ENCODE data around the gene B4GALT5. TPM values are rescaled to one million over a fixed set of nuclear protein-coding genes. Genes with fewer than 3 reads are reported as not detected.
"Not testable (repeated sequence)": the region's sequence is repeated elsewhere in the genome, so short reads cannot be mapped to it uniquely, and the experiment has no call there.

Gene B4GALT5
- polyA plus RNA-seq, 1 donor: 31.4 TPM

GRCh38 chr20:49680484-49680883 is 33.2 kb downstream of the B4GALT5 start:
- DNase-seq (ENCODE audit: low read depth): no peak

- DNase-seq (ENCODE audit: low read depth): no peak
These were observed 34.0 kb downstream of the B4GALT5 start for GRCh38 chr20:49679634-49680033.

- no peak for DNase-seq (ENCODE audit: low read depth)
These were observed 35.6 kb downstream of the B4GALT5 start for GRCh38 chr20:49677777-49678758.

- DNase-seq (ENCODE audit: low read depth): no peak
These were observed 36.9 kb downstream of the B4GALT5 start for GRCh38 chr20:49676581-49677291.

GRCh38 chr20:49675368-49676151 is 38.1 kb downstream of the B4GALT5 start:
- no peak for DNase-seq (ENCODE audit: low read depth)

- DNase-seq (ENCODE audit: low read depth): no peak
These were observed 39.0 kb downstream of the B4GALT5 start for GRCh38 chr20:49674383-49675352.

- DNase-seq (ENCODE audit: low read depth): no peak
These were observed 41.5 kb downstream of the B4GALT5 start for GRCh38 chr20:49672096-49672664.

GRCh38 chr20:49671433-49671832 is 42.2 kb downstream of the B4GALT5 start:
- DNase-seq (ENCODE audit: low read depth): no peak

- DNase-seq (ENCODE audit: low read depth): no peak
These were observed 44.0 kb downstream of the B4GALT5 start for GRCh38 chr20:49669601-49670189.

GRCh38 chr20:49668878-49669195 is 44.8 kb downstream of the B4GALT5 start:
- not testable (repeated sequence) for DNase-seq (ENCODE audit: low read depth)

GRCh38 chr20:49668181-49668877 is 45.3 kb downstream of the B4GALT5 start:
- no peak for DNase-seq (ENCODE audit: low read depth)

- DNase-seq (ENCODE audit: low read depth): no peak
These were observed 46.8 kb downstream of the B4GALT5 start for GRCh38 chr20:49666911-49667310.

GRCh38 chr20:49665796-49666195 is 47.9 kb downstream of the B4GALT5 start:
- no peak for DNase-seq (ENCODE audit: low read depth)

- DNase-seq (ENCODE audit: low read depth): no peak
These were observed 48.9 kb downstream of the B4GALT5 start for GRCh38 chr20:49664612-49665313.

- DNase-seq (ENCODE audit: low read depth): no peak
These were observed 50.6 kb downstream of the B4GALT5 start for GRCh38 chr20:49663112-49663511.

GRCh38 chr20:49661560-49662329 is 51.9 kb downstream of the B4GALT5 start:
- DNase-seq (ENCODE audit: low read depth): no peak

- no peak for DNase-seq (ENCODE audit: low read depth)
These were observed 52.8 kb downstream of the B4GALT5 start for GRCh38 chr20:49660912-49661311.

GRCh38 chr20:49659056-49659455 is 54.6 kb downstream of the B4GALT5 start:
- no peak for DNase-seq (ENCODE audit: low read depth)

All from forelimb muscle (tissue), 1 donor.